Stimulated activated CD8-positive, alpha-beta memory T cell treated with anti-CD3 and anti-CD28 coated beads, Interleukin-2, amount 100 ng/mL, for 48 hours (primary cell): Measurements from ENCODE around the gene INCENP.
"Not testable (repeated sequence)": the region's sequence is repeated elsewhere in the genome, so short reads cannot be mapped to it uniquely, and the experiment has no call there.

Source experiments
- DNase-seq, 2 donors: peaks; one replicate each; pipeline ENCODE4 v3.0.0-alpha.2; 2020; ENCODE audit warnings: low read depth in 2 of 2

Gene INCENP

DNA sequence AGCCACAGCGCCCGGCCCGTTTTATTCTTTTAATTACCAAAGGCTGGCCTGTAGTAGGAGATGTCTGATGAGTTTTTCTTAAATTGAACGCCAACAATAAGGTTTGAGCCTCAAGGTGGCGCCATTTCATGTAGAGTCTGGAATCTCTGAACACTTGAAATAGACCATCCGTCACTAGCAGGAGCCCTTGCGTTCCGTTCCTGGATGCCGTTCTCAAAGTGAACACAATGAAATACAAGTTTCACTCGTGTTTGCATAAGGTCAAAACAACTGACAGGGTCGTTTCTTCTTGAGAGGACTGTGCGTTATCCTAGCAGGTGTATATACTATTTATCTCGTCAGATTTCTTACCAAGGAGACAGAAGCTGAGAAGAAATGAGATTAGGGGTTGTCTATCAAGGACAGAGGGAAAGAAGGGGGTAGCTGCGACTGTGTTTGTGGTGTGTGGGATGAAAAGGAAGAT, 47.5 kb downstream of the INCENP start:
- DNase-seq = peak; percentile 44 to 66

- no peak for DNase-seq
Observed at GRCh38 chr11:62172294-62172693, 48.5 kb downstream of the INCENP start.

- no peak for DNase-seq
Observed at GRCh38 chr11:62176766-62177165, 53.0 kb downstream of the INCENP start.

DNA sequence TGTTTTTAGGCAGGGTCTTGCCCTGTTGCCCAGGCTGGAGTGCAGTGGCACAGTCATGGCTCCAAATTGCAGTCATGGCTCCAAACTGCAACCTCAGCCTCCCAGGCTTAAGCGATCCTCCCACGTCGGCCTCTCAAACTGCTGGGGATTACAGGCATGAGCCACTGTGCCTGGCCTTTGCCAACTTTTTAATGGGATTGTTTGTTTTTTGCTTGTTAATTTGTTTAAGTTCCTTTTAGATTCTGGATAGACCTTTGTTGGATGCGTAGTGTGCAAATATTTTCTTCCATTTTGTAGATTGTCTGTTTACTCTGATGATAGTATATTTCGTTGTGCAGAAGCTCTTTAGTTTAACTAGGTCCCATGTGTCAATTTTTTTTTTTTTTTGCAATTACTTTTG, 56.2 kb downstream of the INCENP start:
- DNase-seq = no peak

DNA sequence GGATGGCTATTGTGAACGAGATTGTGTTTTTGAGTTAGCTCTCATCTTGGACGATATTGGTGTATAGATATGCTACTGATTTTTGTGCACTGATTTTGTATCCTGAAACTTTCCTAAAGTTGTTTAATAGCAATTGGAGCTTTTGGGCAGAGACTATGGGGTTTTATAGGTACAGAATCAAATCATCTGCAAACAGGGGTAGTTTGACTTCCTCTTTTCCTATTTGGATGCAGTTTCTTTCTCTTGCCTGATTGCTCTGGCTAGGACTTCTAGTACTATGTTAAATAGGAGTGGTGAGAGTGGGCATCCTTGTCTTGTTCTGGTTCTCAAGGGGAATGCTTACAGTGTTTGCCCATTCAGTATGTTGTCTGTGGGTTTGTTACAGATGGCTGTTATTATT, 57.3 kb downstream of the INCENP start:
- DNase-seq = no peak

DNA sequence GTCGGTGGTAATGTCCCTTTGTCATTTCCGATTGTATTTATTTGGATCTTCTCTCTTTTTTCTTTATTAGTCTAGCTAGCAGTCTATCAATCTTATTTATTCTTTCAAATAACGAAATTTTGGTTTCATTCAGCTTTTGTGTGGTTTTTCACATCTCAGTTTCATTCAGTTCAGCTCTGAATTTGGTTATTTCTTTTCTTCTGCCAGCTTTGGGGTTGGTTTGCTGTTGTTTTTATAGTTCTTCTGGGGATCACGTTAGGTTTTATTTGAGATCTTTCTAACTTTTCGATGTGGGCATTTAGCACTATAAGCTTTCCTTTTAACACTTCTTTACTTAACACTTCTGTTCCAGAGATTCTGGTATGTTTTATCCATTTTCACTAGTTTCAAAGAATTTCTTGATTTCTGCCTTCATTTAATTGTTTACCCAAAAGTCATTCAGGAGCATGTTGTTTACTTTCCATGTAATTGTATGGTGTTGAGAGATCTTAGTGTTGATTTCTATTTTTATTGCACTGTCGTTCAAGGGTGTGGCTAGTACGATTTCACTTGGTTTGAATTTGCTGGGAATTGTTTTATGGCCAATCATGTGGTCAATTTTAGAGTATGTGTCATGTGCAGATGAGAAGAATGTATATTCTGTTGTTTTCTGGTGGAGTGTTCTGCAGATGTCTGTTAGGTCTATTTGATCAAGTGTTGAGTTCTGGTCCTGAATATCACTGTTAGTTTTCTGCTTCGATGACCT, 58.5 kb downstream of the INCENP start:
- no peak for DNase-seq

DNA sequence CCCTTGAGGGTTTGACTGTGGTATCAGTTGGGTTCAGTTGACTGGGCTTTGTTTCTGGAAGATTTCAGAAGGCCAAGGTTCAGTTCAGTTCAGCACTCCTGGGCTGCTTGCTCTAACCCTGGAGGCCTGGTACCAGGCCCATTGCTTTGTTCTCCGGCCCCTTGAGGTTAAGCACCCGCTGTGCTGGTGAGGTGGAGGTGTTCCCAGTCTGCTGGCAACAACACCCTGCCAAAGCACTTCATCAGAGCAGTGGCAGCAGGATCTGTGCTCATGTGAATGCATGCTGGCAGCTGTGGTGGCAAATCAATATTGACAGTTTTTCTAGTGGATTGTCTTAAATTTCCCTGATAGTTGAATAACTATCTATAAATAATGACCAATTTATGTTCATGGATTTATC, 62.4 kb downstream of the INCENP start:
- no peak for DNase-seq

DNA sequence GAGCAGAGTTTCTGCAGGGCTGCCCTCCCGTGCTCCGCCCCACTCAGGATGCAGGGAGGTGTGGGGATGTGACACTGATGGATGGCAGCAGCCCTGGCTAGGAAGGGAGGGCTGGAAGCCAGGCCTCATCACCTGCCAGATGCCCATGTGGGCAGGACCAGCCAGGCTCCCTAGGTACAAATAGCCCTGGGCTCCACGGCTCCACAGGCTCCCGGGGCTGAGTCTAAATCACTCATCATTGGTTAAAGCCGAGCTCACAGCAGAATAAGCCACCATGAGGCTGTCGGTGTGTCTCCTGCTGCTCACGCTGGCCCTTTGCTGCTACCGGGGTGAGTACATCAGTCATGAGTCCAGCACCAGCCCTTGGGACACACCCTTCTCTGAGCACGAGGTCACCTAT, 66.2 kb downstream of the INCENP start, which contains the start of gene SCGB1D1:
Gene SCGB1D1, plus strand, starts transcription at position 206 of the 400 bp plus-strand sequence. Its CDS starts 69 bp downstream, at position 275.
- DNase-seq = no peak

DNA sequence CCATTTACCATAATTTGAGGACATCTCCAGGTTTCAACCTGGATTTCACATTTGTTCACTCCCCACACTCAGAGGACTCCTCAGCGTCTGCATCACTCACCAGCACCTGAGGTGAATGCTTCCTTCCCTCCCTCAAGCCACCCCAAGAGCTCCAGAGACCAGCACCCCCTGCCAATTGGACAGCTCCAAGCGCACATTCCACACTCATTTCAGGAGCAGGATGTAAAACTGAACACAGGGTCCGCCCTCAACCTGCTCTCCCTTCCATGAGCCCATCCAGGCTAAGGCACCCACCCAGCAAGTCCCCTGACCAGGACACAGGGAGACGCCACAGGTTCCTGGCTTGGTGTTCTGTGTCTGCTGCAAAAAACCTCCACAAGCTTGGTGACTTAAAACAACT, 70.1 kb downstream of the INCENP start:
- DNase-seq = no peak

DNA sequence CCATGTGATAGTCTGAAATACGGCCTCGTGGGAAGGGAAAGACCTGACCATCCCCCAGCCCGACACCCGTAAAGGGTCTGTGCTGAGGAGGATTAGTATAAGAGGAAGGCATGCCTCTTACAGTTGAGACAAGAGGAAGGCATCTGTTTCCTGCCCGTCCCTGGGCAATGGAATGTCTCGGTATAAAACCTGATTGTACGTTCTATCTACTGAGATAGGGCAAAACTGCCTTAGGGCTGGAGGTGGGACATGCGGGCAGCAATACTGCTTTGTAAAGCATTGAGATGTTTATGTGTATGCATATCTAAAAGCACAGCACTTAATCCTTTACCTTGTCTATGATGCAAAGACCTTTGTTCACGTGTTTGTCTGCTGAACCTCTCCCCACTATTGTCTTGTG, 71.2 kb downstream of the INCENP start:
- DNase-seq = not testable (repeated sequence)

- no peak for DNase-seq
Observed at GRCh38 chr11:62195945-62196344, 72.1 kb downstream of the INCENP start.

GRCh38 chr11:62197400-62197799, 73.6 kb downstream of the INCENP start:
- not testable (repeated sequence) for DNase-seq

GRCh38 chr11:62201376-62201775, 77.6 kb downstream of the INCENP start:
- no peak for DNase-seq
